ENCODE results near the gene BLOC1S5. TPM values are rescaled to one million over a fixed set of nuclear protein-coding genes. Genes with fewer than 3 reads are reported as not detected.
A peak's percentile ranks its signal among the peaks of the same experiment; 100 is the strongest.

The BLOC1S5 gene
- total and polyA plus RNA-seq, 12 donors: 3.6 to 14.1 (median 9.0) TPM

GRCh38 chr6:8110117-8110721 is 46.0 kb upstream of the BLOC1S5 start:
- no peak for ATAC-seq
- no peaks in the 10 kb centered on the region for H3K9me3 ChIP-seq
- peaks cover 0 to 4% (median 0%) of the 10 kb centered on the region in 9 donors for H3K4me1 ChIP-seq
- DNase-seq: no peak
- TF ChIP-seq CTCF (IDR thresholded peaks at IDR 0.05): no peak
- no peak overlapping the region for H3K4me3 ChIP-seq
- peaks cover 0 to 21% (median 8%) of the 10 kb centered on the region in 7 donors for H3K27me3 ChIP-seq
- 58 to 63% methylated on average over 4 of the region's 4 CpGs for WGBS, 2 donors
- intact Hi-C loops (cut with DNase I): no loop called here
- H3K36me3 ChIP-seq: no peaks in the 10 kb centered on the region
- H3K27ac ChIP-seq: no peak overlapping the region

GRCh38 chr6:8108759-8109539 is 44.8 kb upstream of the BLOC1S5 start:
- 53 to 64% methylated on average over 13 of the region's 13 CpGs for WGBS, 2 donors
- H3K9me3 ChIP-seq: no peaks in the 10 kb centered on the region
- DNase-seq (no peak), ATAC-seq (peak in 5 of 8 donors; percentile 27 to 59 (median 37))
- peaks cover 0 to 4% (median 0%) of the 10 kb centered on the region in 9 donors for H3K4me1 ChIP-seq
- no peaks in the 10 kb centered on the region for H3K36me3 ChIP-seq
- H3K4me3 ChIP-seq: no peak overlapping the region
- no peak for TF ChIP-seq CTCF (IDR thresholded peaks at IDR 0.05)
- intact Hi-C loops (cut with DNase I): no loop called here
- H3K27ac ChIP-seq: no peak overlapping the region
- peaks cover 0 to 26% (median 8%) of the 10 kb centered on the region in 7 donors for H3K27me3 ChIP-seq

GRCh38 chr6:8108031-8108660 is 44.0 kb upstream of the BLOC1S5 start:
- WGBS, 2 donors: 67 to 77% methylated on average over 4 of the region's 4 CpGs
- Histone ChIP-seq H3K9me3 (no peaks in the 10 kb centered on the region), H3K4me1 (peaks cover 0 to 4% (median 0%) of the 10 kb centered on the region in 9 donors), H3K4me3 (no peak overlapping the region), H3K27ac (no peak overlapping the region), H3K27me3 (peaks cover 0 to 26% (median 8%) of the 10 kb centered on the region in 7 donors), H3K36me3 (no peaks in the 10 kb centered on the region)
- TF ChIP-seq CTCF (IDR thresholded peaks at IDR 0.05): no peak
- DNase-seq (no peak), ATAC-seq (no peak)
- intact Hi-C loops (cut with DNase I): no loop called here

DNA sequence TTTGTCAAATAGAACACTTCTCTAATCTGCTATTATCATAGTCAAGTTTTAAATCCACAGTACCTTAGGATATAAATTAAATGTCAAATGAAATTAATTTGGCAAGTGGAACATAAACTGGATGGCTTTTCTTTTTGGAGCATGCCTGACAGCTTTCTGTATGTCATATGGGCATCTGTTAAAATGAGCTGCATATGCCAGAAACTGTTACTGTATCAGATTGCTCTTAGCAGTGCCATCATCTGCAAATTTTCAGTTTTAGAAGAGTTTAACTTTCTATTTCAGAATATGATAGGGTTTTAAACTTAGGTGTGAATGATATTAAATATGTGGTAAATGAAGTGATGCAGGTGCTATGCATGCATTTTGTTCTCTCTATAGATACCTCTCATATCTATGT is 41.6 kb upstream of the BLOC1S5 start:
- no peaks in the 10 kb centered on the region for H3K36me3 ChIP-seq
- peaks cover 0 to 26% (median 8%) of the 10 kb centered on the region in 7 donors for H3K27me3 ChIP-seq
- peaks cover 0 to 17% (median 10%) of the 10 kb centered on the region in 9 donors for H3K4me1 ChIP-seq
- no peaks in the 10 kb centered on the region for H3K9me3 ChIP-seq
- no peak overlapping the region for H3K4me3 ChIP-seq
- H3K27ac ChIP-seq: no peak overlapping the region
- TF ChIP-seq CTCF (IDR thresholded peaks at IDR 0.05): no peak
- ATAC-seq: no peak
- intact Hi-C loops (cut with DNase I): no loop called here
- no peak for DNase-seq
